SK-N-MC (cell line): ENCODE data around the gene TSPAN19.

Experiments
- EZH2 ChIP-seq: fragments of 200-600 bp; sonication (generic); IDR thresholded peaks from one replicate; pipeline ENCODE4 v1.6.1; 2017; ENCODE audit warnings: antibody characterized with exemption
- FOXP2 ChIP-seq: optimal IDR thresholded peaks from 2 replicates; pipeline ENCODE3; 2011; ENCODE audit warnings: mild to moderate bottlenecking, moderate library complexity; ENCODE audit not compliant: insufficient read depth; ENCODE audit errors: extremely low read length, control extremely low read depth
- POLR2AphosphoS5 ChIP-seq: IDR thresholded peaks from 2 replicates; pipeline ENCODE4 v1.6.1; 2012; ENCODE audit warnings: mild to moderate bottlenecking, low read depth, low read length, borderline replicate concordance

GRCh38 chr12:85004204-85004603 lies 31.9 kb downstream of the TSPAN19 start:
- no peak for TF ChIP-seq EZH2
- no peak for TF ChIP-seq POLR2AphosphoS5
- no peak for TF ChIP-seq FOXP2
